Spleen (tissue), 7 donors: ENCODE results near the gene ACP6.

Experiments
- CTCF ChIP-seq, 11 experiments: fragments of 200-600 bp in 7 of 11; fragments of 450-650 bp in 4 of 11; sonication (generic) in 4 of 11; IDR thresholded peaks in 8 of 11; conservative IDR thresholded peaks in 3 of 11; 1 replicate in 7 of 11; 2 replicates in 4 of 11; pipeline versions ENCODE4 v1.4.0 to v1.8.0; 2016 to 2021; ENCODE audit warnings: antibody characterized with exemption in 11 of 11, inconsistent platforms in 4 of 11, mild to moderate bottlenecking in 1 of 11
- POLR2A ChIP-seq, 3 donors: fragments of 450-650 bp; IDR thresholded peaks; one replicate each; pipeline ENCODE4 v1.5.1; 2017; ENCODE audit warnings: antibody characterized with exemption in 3 of 3, mild to moderate bottlenecking in 1 of 3
- donor health status: DM: no; HTN: no; CAD: no; lungs with moderate emphysema.
- donor health status: DM: no; HTN: no; CAD: no.
- donor health status: DM: no; HTN: no; CAD: no.

DNA sequence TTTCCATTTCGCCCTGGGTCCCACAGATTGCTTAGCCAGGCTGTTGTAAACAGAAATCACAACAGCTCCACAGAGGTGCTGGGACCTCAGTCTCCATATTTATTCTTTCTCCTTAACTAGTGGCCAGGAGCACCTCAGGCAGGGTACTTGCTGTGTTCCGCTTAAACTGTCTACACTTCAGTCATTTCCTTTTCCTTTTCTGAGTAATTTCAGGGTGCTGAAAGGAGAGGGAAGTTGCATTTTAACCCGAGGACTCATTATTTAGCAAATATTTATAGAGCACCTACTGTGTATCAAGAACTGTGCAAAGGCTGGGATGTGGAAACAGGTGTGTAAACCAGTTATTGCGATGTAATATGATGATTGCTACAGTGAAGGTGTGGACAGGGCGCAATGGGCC is 41.9 kb downstream of the ACP6 start:
- TF ChIP-seq CTCF (IDR thresholded peaks at IDR 0.05 in 8 of 11, conservative IDR thresholded peaks at IDR 0.05 in 3 of 11) = no peak
- no peak for TF ChIP-seq POLR2A (IDR thresholded peaks at IDR 0.05)
